Measurements from ENCODE around the gene FGD2.
"Not testable (repeated sequence)": the region's sequence is repeated elsewhere in the genome, so short reads cannot be mapped to it uniquely, and the experiment has no call there.

The FGD2 gene

GRCh38 chr6:37038292-37039198 is 33.1 kb downstream of the FGD2 start:
- no peaks in the 10 kb centered on the region for H3K4me1 ChIP-seq
- intact Hi-C loops (cut with DNase I; ENCODE audit: low total_unique reads), result no loop called here
- DNase-seq, result peak in 1 of 2 donors; percentile 66
- no peaks in the 10 kb centered on the region for H3K9me3 ChIP-seq
- no peak overlapping the region for H3K27ac ChIP-seq
- no peaks in the 10 kb centered on the region for H3K36me3 ChIP-seq
- no peaks in the 10 kb centered on the region for H3K27me3 ChIP-seq
- TF ChIP-seq CTCF (IDR thresholded peaks at IDR 0.05), result no peak
- no peak overlapping the region for H3K4me3 ChIP-seq

- no peak overlapping the region for H3K27ac ChIP-seq
- H3K27me3 ChIP-seq, result no peaks in the 10 kb centered on the region
- H3K9me3 ChIP-seq, result no peaks in the 10 kb centered on the region
- H3K4me1 ChIP-seq, result no peaks in the 10 kb centered on the region
- H3K36me3 ChIP-seq, result no peaks in the 10 kb centered on the region
- no peak for TF ChIP-seq CTCF (IDR thresholded peaks at IDR 0.05)
- DNase-seq, result no peak
- intact Hi-C loops (cut with DNase I; ENCODE audit: low total_unique reads), result loop anchor here (10.0 kb wide), 1 partner anchor 655 kb away; the partner anchor contains the start of gene MDGA1
- H3K4me3 ChIP-seq, result no peak overlapping the region
Observed at GRCh38 chr6:37039958-37040357, 34.5 kb downstream of the FGD2 start.

- no peak for TF ChIP-seq CTCF (IDR thresholded peaks at IDR 0.05)
- no peak overlapping the region for H3K4me3 ChIP-seq
- intact Hi-C loops (cut with DNase I; ENCODE audit: low total_unique reads), result loop anchor here (10.0 kb wide), 1 partner anchor 653 kb away; the partner anchor contains the start of gene MDGA1
- no peaks in the 10 kb centered on the region for H3K36me3 ChIP-seq
- H3K4me1 ChIP-seq, result no peaks in the 10 kb centered on the region
- no peaks in the 10 kb centered on the region for H3K9me3 ChIP-seq
- H3K27me3 ChIP-seq, result no peaks in the 10 kb centered on the region
- H3K27ac ChIP-seq, result no peak overlapping the region
- DNase-seq, result no peak
Observed at GRCh38 chr6:37041521-37041920, 36.1 kb downstream of the FGD2 start.

- Histone ChIP-seq H3K4me3 (no peak overlapping the region), H3K9me3 (no peaks in the 10 kb centered on the region), H3K27me3 (no peaks in the 10 kb centered on the region), H3K36me3 (no peaks in the 10 kb centered on the region), H3K4me1 (no peaks in the 10 kb centered on the region), H3K27ac (no peak overlapping the region)
- DNase-seq, result no peak
- intact Hi-C loops (cut with DNase I; ENCODE audit: low total_unique reads), result loop anchor here (10.0 kb wide), 1 partner anchor 653 kb away; the partner anchor contains the start of gene MDGA1
- TF ChIP-seq CTCF (IDR thresholded peaks at IDR 0.05), result no peak
Observed at GRCh38 chr6:37042150-37042549, 36.7 kb downstream of the FGD2 start.

DNA sequence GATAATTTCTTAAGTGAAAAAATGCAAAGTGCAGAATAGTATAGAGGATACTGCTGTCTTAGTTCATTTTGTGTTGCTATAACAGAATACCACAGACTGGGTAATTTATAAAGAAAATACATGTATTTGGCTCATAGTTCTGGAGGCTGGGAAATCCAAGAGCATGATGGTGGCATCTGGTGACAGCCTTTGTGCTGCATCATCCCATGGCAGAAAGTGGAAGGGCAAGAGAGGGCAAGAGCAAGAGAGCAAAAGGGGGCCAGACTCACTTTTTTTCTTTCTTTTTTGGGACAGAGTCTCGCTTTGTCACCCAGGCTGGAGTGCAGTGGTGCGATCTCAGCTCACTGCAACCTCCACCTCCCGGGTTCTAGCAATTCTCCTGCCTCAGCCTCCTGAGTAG is 37.6 kb downstream of the FGD2 start:
- intact Hi-C loops (cut with DNase I; ENCODE audit: low total_unique reads), result loop anchor here (10.0 kb wide), 1 partner anchor 652 kb away; the partner anchor contains the start of gene MDGA1
- not testable (repeated sequence) for H3K9me3 ChIP-seq, DNase-seq, H3K27ac ChIP-seq, H3K4me3 ChIP-seq, H3K4me1 ChIP-seq, H3K27me3 ChIP-seq, H3K36me3 ChIP-seq

DNA sequence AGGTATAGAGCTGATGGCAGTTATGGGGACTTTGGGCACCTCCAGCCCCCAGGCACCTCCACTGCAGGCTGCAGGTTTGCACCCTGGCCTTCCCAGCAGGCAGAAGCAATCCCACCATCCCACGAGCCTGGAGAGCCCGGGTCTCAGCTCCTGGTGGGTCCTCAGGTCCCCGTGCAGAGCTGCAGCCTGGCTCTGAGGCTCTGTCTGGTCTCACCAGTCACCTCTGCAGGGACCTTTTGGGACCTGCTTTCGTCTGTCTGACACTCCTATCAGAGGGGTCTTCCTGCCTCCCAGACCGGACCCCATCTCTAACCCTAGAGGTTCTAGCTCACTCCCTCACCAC is 41.9 kb downstream of the FGD2 start:
- no peaks in the 10 kb centered on the region for H3K9me3 ChIP-seq
- no peak for TF ChIP-seq CTCF (IDR thresholded peaks at IDR 0.05)
- H3K4me1 ChIP-seq, result peaks cover 0 to 10% (median 1%) of the 10 kb centered on the region in 4 donors
- H3K27me3 ChIP-seq, result peaks cover 0 to 6% of the 10 kb centered on the region in 2 donors
- intact Hi-C loops (cut with DNase I; ENCODE audit: low total_unique reads), result loop anchor here (10.0 kb wide), 1 partner anchor 647 kb away; the partner anchor contains the start of gene MDGA1
- no peak overlapping the region for H3K4me3 ChIP-seq
- H3K27ac ChIP-seq, result no peak overlapping the region
- DNase-seq, result no peak
- no peaks in the 10 kb centered on the region for H3K36me3 ChIP-seq
